ENCODE data around the gene B9D2.

Gene B9D2

GRCh38 chr19:41308450-41309179, 55.3 kb downstream of the B9D2 start:
- peak; percentile 97 to 99 for DNase-seq

GRCh38 chr19:41307954-41308449, 55.9 kb downstream of the B9D2 start:
- no peak for DNase-seq

- DNase-seq = no peak
Measured at GRCh38 chr19:41307090-41307875, 56.7 kb downstream of the B9D2 start.

GRCh38 chr19:41305927-41306793, 57.8 kb downstream of the B9D2 start:
- no peak for DNase-seq

DNA sequence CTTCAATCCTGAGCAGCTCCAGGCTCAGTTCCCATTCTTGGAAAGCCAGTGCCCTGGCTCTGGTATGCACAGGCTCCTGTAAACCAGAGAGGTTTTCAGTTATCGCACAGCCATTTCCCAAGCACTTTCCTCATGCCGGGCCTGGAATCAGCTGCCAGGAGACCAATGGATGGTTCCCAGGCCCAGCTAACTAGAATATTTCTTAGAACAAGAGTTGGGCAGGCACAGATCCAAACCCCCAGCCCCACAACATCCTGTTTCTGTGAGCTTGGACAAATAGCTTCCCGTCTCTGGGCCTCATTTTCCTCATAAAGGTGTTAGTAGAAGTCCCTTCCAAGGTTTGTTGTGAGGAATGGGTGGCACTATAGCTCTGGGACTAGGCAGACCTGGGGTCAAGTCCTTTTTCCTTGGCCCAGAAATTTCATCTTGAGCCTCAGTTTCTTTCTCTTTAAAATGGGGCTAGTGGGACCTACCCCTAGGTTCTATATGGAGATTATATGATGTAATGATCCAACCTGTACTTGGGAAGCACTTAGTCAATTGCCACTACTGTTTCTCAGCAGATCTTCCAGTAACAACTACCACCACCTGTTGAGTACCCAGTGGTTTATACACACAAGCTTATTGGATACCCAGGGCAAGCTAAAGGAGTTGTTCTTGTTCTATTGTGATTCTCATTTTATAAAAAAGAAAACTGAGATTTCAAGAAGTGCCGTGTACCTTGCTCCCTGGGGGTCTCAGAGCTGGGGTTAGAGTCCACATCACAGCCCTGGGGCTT, 59.1 kb downstream of the B9D2 start:
- DNase-seq = no peak

All from activated T-cell treated with anti-CD3 and anti-CD28 coated beads, Interleukin-2, amount 50 U/mL, for 48 hours (primary cell).